Stimulated activated CD4-positive, alpha-beta T cell treated with anti-CD3 and anti-CD28 coated beads, Interleukin-1b, Interleukin-23, amount 100 ng/mL, for 1 hour (primary cell): Measurements from ENCODE around the gene ATP11A.

Experiments
- DNase-seq, 2 donors: peaks; one replicate each; pipeline ENCODE4 v3.0.0-alpha.2; 2020; ENCODE audit warnings: low read depth in 2 of 2

The ATP11A gene

DNA sequence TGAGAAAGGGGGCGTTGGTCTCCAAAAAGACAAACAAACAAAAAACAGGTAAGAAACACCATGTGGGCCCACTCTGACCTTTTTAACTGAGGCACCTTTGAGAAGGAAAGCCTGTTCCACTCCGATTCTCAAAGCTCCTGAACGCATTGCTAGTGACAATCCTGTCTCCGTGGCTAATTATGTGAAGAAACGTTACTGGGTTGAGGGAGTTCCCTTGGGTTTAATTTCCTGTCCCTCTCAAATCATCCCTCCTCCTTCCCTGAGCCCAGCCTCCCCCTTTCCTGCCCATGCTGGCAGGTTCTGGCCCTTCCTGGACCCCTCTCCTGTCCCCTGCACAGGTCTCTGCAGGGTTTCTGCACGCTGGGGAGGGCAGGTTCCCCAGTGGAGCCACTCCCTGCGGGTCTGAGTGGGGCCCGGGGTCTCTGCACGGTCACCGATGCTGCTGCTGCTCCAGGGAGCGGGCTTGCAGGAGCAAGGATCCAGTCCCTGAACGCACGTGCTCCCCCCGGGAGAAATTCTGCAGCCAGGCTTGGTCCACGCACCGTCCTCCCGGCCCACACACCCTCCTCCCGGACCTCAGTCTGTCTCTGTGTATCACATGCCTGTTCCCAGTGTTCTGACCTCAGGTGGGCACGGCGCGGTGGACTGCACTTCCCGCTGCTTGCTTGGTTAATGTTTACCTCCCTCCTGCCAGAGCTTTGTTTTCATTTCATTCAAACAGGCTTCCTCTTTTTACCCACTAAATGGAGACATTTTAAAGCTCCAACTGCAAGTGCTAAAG, 202.8 kb downstream of the ATP11A start:
- DNase-seq: no peak

DNA sequence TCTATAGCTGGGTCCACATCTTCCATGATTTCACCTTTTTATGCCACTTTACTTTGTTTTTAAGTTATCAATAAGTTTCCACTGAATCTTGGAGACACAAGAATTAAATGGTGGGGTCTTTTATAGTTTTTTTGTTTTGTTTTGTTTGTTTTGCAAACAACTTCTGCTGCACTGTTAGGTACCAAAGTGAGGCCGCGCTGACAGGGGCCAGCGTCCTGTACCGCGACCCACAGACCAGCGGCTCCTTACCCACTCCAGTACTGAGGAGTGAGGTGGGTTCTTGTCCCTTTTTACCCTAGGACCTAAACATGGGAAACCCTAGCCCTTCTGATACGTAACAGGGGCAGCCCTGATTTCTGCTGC, 203.3 kb downstream of the ATP11A start:
- DNase-seq: no peak

DNA sequence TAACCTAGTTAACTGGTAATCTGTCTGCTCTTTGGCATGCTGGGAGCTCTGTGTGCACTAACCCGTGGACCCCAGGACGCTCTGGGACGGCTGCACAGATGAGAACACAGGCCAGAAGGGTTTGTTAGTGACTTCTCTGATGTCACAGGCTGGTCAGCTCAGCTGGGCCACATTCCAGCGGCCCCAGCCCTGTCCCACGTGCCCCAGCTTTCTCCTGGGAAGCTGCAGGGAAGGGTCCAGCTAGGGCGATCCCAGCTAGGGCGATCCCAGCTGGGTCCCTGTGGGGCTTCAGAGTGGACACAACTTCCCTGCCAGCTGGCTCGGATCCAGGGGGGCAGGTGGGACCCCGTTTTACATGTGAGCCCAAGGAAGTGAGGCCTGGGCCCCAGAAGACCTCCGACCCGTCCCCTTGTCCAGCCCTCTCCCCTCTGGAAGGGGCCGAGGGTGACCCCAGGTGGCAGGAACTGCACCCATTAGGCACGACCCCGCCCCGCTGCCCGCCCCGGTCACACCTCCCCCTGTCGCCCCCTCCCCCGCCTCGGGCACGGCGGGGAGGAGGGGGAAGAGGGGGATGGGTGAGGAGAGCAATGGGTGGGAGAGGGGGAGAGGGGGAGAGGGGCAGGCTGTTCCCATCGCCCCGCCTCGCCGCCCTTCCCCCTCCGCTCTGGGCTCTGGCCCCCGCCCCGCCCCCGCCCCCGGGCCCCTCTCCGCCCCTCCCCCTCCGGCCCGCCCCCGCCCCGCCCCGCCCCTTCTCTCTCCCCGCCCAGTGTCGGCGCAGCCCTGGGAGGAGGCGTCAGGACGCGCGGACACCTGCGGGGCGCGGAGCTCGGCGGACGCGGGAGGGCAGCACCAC, 204.0 kb downstream of the ATP11A start:
- no peak for DNase-seq

DNA sequence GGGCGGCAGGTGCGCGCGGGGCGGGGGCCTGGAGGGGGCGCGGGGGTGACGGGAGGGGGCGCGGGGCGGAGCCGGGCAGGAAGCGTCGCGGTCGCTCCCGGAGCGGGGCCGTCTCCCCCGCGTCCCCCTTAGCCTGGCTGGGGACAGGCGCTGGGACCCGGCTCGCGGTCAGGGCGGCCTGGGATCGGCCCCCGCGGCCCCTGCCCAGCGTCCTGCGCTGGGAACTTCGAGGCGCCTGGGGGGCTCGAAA, 204.5 kb downstream of the ATP11A start:
- no peak for DNase-seq

DNA sequence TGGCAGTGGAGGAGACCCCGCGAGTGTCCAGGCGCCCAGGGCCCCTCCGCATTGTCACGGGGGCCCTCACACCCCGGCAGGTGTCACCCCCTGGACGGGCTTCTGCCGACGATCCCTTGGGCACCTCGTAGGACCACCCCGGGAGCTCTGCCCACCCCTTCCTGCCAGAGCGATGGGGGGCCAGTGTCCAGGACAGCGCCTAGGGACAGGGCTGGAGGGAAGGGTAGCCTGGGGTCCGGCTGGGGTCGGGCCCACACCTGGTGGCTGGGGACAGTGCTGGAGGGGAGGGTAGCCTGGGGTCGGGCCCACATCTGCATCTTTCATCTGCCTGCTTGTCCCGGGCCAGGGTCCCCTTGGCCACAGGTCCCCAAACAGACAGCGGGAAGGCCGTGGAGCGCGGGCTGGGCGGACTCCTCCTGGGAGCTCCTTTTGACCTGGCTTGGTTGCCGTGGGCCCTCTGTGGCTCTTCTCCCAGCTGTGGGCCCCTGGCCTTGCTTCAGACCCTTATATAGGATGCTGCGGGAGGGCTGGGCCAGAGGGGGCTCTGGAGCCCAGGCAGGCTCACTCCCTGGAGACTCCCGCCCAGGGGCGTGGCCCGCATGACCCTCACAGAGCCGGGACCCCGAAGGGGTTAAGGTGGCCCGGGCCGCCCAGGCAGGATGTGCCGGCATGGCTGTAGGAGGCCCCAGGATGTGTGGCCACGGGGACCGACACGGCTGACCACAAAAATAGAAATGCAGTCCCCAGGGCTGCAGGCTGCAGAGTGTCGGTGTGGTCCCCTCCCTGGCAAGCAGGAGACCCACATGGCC, 205.0 kb downstream of the ATP11A start:
- no peak for DNase-seq

DNA sequence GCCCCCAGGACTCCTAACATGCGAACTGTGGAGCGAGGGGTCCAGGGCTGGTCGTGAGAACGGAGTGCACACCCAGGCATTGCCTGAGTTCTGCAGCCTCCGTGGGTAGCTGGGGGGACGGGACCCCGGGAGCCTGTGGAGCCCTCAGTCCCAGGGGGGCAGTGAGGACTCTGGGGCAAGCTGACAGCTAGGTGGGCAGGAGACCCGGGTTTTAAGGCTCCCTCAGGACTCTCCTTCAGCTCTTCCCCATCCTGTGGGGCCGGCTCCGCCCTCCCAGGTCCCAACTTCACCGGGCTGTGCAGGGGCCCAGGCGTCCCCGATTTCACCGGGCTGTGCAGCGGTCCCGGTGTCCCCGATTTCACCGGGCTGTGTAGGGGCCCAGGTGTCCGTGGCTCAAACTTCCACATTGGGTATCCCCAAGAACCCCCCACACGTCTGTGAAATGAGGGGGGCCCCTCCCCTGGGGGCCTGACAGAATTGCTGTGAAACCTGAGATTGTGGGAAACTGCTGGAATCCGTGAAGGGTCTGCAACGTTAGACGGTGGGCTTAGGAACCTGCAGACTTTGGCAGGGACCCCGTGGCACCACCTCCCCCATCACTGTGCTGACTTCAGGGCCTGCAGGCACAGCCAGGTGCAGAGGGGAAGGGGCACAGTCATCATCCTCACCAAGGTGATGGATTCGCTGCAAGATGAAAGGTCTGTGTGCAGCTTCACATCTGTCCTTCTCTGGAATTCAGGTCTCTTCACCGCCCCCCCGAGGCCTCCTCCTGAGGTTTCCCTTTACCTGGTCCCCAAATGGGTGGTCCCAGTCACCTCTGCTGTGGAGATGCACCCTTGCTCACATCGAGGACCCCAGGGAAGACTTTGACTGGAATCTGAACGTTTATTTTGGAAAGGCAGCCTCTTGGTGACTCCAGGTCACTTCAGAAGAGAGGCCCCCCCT, 206.0 kb downstream of the ATP11A start:
- no peak for DNase-seq

DNA sequence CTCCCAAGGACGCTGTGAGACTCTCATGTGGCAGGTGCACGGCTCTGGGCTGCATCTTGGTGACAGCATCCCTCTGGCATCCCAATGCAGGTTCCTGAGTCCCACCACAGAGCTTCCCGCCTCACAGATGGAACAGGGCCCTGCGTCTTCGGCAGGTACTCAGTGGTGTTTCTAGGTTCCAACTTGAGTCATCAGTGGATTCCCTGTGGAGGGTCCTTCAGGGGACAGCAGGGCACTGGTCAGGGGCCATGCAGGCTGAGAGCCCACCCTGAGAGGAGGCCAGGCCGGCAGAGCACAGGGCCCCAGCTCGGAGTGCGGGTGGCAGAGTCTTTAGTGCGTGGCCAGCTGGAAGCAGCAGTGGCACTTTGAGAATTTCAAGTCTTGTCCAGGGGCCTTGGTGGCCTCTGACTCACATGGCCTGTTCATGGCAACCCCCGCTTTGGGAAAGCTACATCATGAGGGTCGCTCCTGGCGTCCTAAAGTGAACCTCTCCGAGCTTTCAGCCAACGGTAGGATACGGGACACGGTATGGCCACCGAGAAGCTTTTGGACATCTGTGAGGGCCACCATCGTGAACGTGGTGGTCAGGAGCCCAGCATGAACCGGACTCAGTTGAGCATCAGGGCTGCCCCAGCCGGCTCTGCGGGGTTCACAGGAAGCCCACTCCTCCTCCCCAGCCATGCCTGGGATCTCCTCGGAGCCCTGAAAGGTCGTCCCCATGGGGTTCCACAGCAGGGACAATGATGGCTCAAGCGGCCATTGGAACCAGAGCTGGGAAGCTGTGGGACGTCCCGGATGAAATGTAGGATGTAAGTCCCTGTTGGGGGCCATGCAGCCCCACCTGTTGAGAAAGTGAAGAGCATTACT, 207.1 kb downstream of the ATP11A start:
- no peak for DNase-seq

DNA sequence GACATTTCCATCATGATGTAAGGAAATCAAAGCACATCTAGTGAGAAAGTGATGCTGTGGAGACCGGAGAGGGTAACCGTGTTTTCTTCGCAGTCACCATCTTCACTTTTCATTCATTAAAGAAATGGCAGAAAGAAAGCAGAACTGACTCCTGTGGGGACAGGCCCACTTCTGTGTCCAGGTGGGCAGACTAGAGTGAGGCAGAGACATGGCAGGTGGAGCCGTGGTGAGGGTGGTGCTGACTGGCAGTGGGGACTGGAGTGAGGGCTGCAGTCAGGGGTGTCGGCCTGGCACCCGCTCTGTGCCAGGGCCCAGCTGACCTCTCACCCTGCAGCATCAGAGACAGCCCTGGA, 207.7 kb downstream of the ATP11A start:
- no peak for DNase-seq

DNA sequence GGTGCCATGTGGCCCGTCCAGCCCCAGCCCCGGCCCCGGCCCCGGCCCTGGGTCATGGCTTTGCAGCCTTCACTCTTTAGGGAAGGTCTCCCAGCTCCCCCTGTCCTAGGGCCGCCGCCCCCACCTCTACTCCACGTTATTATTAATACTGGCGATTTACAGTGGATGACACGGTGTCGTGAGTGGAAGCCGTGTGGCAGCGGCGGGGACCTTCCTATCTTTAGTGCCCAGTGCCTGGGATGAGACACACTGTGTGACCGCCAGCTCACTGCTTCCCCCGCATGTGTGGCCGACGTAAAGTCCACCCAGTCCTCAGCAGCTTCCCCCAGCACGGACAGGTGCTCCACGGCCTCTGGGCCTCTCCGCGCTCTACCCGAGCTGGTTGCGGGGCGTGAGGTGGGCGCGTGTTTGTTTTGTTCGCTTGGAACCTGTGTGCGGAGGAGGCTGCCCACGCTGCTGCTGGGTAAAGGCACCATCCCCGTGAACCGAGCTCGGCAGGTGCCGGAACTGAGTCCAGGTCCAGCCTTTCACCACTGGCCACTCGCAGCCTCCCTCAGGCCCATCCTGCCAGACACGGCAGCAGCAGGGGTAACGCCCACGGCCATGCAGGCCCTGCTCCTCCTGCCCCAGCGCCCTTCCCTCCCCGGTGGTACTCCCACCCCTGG, 208.2 kb downstream of the ATP11A start:
- no peak for DNase-seq

DNA sequence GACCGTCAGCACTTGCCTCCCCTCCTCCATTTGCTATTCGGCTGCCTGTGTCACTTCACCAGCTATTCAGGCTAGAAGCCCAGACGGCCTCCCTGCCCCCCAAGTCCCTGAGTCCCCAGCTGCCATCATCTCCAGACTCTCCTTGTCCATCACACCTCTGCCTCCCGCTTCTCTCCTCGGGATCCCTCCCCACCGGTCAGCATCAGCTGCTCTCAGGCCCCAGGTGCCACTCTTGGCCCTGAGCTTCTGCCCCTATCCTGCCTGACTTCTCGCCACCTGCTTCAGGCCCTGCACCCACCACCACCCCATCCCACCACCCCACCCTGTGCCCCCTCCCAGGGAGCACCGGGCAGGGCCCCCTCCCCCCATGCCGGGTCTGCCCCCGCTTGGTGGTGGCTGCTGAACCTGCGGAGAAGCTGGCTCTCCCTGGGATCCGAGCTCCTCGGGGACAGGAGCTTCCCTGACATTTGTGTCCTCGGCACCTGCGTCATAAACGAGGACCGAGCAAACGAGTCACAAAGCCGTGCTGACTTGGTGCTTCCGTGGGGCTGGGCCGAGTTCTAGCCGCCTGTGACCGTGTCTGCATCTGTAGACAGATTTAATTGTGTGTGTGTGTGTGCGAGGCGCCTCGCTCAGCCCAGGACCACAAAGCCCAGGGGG, 208.9 kb downstream of the ATP11A start:
- DNase-seq: no peak

DNA sequence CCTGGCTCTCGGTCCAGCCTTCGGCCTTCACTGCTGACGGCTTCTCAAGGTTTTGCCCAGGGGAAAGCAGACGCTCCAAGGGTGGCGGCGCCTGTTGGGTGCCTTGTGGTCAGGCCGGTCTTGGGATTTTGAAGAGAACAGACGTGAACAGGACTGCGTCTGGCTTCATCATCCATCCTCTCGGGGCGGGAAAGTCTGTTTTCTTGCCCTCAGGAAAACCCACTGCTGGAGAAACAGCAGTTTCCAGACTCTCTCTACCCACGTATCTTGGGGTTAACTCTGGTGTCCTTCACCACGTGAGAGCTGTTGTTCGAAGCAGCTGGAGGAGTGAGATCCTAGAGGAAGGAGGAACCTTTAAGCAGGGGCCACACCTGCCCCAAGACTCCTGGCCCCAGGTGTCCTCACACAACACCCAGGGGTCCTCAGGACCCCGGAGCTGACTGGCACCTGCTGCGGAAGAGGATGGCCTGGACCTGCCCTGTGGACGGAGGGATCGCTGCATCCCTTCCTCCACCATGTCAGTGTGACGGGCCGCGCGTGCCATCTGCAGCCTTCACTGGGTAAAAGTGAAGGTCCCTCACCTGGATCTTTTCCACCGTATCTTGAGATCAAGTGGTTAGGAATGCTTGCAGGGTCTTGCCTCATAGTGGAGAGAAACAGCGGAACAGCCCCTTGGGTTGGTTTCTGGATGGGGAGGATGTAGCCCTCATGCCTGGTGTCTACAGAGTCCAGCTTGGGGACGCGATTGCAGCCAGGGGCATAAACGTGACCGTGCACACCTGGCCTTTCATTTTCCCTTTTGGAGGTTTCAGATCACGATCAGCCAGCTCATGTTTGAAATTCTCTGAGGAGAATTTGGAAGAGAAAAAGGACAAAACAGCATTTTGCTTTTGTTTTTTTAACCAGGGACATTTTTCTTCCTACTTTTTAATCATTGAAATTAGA, 209.7 kb downstream of the ATP11A start:
- no peak for DNase-seq

DNA sequence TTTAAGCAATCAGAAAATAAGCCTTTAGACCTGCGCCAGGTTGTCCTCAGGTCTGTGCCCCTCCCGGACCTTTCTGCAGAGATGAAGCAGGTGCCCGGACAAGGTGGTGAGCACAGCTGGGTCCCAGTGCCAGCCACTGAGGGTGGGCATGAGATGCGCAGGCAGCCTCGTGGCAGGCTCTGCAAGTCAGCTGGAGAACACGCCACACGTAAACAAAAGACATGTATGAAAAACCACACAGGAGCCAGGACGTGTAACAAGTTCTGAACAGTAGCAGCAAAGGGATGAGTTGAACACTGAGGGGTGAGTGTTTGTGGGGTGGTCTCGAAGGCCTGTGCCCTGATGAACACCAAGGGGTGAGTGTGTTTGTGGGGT, 210.4 kb downstream of the ATP11A start:
- no peak for DNase-seq

DNA sequence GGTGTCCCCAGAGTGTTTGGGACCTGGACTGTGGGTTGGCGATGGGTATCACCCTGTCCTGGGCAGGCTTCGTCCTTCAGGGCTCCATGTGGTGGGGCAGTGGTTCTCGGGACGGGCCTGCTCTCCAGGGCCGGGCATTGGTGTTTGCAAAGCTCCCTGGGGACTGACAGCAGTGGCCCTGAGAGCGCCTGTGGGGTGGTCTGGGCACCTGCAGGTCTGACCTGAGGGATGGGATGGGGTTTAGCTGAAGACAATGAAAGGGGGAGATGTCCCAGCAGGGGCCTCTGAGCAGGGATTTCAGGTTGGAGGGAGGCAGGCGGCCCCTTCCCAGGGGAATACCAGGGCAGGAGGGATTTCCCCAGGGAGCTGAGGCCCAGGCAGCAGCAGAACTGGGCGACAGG, 210.9 kb downstream of the ATP11A start:
- no peak for DNase-seq

DNA sequence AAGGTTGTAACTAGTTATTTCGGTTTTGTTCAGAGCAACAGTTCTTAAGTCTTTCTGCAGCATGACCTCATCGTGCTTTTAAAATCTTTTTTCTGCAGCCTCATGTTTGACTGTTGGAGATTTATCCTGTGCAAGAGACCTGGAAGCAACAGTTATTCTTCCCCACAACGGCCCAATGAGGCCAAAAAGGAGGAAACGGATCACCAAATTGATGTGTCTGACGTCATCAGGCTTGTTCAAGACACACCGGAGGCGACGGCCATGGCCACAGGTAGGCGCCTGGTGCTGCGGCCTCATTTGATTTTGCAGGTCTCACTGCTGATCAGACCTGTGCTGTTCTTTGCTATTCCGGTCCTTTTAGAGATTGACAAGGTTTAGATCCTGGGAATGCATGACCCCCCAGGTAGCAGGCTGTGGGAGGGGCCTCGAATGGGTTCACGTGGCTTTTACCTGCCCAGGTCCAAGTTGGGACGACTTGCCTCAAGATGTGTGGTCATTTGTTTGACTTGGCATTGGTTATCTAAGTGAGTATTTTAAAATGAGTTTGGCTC, 212.3 kb downstream of the ATP11A start:
- DNase-seq: no peak

DNA sequence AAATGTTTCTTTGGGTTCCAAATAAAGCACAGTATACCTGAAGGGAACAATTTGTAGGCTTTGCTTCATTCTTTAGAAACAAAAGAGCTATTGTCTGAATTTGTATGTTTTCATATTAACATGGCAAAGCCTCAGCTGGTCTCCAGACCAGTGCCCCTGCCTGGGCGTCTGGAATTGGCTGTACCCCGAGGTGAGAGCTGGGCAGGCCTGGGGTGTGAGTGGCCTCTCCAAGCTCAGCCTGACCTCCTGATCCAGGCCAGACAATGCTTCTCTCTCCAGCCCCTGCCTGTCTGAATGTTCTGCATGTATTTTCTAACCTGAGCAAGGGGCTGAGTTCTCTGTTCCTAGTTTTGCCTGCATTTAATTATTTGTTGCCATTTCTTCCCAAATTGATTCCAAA, 212.8 kb downstream of the ATP11A start:
- DNase-seq: no peak

DNA sequence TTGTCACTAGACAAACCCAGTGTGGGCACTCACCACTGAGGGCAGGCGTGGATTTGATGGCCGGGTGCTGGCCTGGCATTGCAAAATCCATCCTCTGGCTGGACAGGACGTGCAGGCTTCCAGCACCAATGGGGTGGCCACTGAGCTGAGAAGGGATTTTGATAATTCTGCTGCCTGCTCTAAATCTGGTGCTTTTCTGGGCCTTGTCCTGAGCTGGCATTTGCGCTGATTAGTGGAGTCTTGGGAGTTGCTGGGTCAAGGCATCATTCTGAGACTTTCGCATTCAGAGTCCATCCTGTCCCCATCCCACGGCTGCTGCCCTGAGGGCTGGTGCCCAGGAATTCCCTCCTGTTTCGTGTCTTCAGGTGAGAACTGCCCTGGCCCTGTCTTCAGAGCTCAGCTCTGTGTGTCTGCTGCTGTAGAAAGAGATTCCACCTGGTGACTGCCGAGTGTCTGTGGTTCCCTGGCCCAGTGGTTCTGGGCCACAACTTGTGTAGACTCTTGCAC, 213.3 kb downstream of the ATP11A start:
- DNase-seq: no peak

DNA sequence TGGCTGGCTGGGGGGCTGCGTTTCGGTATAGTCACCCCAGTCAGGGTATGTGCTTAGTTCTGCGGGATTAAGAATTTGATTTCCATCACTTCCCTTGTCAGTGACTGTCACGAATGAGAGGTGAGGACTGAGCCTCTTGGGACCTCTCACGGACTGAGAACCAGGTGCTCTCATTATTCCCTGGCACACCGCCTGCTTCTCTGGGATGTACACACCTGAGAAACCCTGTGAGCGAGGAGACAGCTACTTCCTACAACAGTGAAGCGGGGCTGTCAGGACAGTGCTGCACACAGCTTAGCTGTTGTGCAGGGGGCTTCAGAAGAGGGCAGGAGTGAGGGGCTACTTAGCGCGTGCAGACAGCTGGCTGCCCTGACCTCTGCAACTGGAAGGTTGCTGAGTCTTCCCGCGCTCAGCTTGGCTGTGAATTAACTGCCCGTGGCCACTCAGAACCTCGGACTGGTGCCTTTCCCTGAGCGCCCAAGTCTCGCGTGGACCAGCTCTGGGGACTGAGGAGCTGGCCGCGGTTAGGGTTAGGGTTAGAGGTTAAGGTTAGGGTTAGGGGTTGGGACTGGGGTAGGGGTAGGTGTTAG, 213.9 kb downstream of the ATP11A start:
- no peak for DNase-seq
